Measurements from ENCODE around the gene CNKSR1.

DNA sequence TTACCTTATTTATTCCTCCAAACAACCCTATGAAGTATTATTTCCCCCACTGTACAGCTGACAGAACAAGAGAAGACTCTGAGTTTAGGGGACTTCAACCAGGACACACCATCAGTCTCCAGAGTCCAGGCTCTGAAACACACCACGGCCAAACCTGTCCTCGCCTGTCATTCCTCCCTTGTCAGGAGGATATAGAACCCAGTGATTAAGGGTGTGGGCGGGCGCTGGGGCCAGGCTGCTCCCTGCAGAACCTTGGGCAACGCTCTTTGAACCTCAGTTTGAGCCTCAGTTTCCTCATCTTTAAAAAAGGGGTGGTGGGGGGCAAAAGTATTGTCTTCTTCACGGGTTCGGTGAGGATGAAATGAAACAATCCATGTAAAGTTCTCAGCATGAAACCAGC lies 47.3 kb downstream of the CNKSR1 start:
- TF ChIP-seq, protein P1, sequence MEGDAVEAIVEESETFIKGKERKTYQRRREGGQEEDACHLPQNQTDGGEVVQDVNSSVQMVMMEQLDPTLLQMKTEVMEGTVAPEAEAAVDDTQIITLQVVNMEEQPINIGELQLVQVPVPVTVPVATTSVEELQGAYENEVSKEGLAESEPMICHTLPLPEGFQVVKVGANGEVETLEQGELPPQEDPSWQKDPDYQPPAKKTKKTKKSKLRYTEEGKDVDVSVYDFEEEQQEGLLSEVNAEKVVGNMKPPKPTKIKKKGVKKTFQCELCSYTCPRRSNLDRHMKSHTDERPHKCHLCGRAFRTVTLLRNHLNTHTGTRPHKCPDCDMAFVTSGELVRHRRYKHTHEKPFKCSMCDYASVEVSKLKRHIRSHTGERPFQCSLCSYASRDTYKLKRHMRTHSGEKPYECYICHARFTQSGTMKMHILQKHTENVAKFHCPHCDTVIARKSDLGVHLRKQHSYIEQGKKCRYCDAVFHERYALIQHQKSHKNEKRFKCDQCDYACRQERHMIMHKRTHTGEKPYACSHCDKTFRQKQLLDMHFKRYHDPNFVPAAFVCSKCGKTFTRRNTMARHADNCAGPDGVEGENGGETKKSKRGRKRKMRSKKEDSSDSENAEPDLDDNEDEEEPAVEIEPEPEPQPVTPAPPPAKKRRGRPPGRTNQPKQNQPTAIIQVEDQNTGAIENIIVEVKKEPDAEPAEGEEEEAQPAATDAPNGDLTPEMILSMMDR (conservative IDR thresholded peaks at IDR 0.05): no peak
- no peak for TF ChIP-seq ZFX (IDR thresholded peaks at IDR 0.05)

Measured in C4-2B (cell line).